ENCODE data around the gene CELSR2. TPM values are rescaled to one million over a fixed set of nuclear protein-coding genes. Genes with fewer than 3 reads are reported as not detected.

The CELSR2 gene
- polyA plus RNA-seq, 1 donor: 4.1 TPM

DNA sequence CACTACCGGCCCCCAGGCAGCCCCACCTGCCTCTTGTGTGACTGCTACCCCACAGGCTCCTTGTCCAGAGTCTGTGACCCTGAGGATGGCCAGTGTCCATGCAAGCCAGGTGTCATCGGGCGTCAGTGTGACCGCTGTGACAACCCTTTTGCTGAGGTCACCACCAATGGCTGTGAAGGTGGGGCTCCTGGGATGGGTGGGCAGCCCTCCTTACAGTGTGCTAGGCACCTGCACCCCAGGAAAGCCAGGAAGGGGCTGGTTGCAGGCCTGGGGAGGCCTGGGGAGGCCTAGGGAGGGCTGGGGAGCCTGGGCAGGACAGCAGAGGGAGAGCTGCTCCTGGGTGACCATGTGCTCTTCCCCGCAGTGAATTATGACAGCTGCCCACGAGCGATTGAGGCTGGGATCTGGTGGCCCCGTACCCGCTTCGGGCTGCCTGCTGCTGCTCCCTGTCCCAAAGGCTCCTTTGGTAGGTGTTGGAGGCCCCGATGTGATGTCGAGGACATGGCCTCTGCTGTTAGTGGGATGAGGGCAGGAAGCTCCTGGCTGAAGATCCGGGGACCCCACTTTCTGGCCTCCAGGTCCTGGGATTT, 16.5 kb downstream of the CELSR2 start:
- no peak for DNase-seq

DNA sequence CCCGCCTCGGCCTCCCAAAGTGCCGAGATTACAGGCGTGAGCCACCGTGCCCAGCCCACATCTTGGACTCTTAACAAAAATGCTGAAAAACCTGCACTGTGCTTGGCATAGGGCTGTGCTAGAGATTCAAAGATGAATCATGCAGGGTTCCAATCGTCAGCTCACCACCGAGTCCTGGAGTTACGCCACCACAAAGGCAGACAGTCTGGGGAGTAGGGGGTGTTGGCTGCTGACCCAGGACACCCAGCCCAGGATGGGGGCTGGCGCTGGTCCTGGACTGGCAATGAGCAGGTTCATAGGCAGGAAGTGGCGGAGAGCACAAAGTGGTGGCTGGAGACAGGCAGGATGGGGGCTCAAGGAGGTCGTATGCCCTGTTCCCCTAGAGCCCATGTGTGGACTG, 17.6 kb downstream of the CELSR2 start:
- no peak for DNase-seq

DNA sequence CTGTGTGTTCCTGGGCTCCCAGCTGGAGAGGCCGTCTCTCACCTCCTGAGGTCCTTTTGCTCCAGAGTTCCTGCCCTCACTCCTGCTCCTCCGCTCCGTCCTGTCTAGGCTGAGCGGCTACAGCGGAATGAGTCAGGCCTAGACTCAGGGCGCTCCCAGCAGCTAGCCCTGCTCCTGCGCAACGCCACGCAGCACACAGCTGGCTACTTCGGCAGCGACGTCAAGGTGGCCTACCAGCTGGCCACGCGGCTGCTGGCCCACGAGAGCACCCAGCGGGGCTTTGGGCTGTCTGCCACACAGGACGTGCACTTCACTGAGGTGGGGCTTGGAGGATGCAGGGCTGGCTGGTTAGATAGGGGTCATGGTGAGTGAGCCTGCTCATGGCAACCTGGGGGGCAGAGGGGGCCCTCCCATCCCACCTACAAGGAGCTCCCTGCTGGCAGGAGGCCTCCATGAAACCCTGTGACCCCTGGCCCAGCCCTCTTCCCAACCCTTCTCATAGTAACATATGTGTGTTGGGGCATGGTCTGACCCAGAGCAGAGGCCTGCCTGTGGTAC, 18.5 kb downstream of the CELSR2 start:
- DNase-seq: no peak

DNA sequence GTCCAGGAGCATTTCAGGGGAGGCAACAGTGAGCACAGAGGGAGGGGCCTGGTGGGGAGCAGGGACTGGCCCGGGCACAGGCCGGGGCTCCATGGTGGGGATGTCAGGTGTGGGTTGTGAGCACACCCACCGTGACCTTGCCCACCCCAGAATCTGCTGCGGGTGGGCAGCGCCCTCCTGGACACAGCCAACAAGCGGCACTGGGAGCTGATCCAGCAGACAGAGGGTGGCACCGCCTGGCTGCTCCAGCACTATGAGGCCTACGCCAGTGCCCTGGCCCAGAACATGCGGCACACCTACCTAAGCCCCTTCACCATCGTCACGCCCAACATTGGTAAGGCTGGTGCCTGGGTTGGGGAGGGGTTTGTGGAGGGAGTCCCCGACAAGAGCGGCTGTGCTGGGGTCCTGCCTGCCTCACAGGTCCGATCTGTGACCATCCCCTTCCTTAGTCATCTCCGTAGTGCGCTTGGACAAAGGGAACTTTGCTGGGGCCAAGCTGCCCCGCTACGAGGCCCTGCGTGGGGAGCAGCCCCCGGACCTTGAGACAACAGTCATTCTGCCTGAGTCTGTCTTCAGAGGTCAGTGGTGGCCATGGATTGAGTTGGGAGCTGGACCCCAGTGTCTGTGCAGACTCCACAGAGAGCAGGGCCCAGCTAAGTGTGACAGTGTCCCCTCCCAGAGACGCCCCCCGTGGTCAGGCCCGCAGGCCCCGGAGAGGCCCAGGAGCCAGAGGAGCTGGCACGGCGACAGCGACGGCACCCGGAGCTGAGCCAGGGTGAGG, 19.3 kb downstream of the CELSR2 start:
- no peak for DNase-seq

DNA sequence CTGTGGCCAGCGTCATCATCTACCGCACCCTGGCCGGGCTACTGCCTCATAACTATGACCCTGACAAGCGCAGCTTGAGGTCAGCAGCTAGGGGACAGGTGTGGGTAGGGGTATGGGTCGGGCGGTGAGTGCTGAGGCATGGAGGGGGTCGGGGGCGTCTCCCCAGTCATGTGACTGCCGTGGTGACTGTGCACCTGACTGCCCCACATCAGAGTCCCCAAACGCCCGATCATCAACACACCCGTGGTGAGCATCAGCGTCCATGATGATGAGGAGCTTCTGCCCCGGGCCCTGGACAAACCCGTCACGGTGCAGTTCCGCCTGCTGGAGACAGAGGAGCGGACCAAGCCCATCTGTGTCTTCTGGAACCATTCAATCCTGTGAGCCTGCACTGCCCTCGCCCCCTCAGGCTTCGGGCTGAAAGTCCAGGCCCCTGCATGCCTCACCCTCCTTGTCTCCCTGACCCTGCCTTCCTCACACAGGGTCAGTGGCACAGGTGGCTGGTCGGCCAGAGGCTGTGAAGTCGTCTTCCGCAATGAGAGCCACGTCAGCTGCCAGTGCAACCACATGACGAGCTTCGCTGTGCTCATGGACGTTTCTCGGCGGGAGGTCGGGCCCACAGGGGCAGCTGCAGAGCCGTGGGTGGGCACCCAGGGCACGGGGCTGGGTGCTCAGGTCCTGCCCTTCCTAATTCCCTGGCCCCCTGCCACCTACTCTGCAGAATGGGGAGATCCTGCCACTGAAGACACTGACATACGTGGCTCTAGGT, 20.1 kb downstream of the CELSR2 start:
- DNase-seq: no peak

DNA sequence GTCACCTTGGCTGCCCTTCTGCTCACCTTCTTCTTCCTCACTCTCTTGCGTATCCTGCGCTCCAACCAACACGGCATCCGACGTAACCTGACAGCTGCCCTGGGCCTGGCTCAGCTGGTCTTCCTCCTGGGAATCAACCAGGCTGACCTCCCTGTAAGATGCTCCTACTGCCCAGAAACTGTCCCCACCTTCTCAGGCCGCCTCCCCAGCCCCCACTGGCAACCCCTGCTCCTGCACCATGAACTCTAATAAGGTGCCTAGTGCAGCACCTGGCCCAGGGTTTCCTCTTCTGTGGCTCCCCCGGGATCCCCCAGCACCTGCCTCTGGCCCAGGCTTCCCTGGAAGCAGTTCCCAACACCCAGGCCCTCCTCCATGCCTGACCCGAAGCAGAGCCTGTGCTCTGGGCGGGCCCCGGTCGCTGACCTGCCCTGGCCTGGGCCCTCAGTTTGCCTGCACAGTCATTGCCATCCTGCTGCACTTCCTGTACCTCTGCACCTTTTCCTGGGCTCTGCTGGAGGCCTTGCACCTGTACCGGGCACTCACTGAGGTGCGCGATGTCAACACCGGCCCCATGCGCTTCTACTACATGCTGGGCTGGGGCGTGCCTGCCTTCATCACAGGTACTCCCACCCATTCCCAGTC, 20.8 kb downstream of the CELSR2 start:
- DNase-seq: no peak

DNA sequence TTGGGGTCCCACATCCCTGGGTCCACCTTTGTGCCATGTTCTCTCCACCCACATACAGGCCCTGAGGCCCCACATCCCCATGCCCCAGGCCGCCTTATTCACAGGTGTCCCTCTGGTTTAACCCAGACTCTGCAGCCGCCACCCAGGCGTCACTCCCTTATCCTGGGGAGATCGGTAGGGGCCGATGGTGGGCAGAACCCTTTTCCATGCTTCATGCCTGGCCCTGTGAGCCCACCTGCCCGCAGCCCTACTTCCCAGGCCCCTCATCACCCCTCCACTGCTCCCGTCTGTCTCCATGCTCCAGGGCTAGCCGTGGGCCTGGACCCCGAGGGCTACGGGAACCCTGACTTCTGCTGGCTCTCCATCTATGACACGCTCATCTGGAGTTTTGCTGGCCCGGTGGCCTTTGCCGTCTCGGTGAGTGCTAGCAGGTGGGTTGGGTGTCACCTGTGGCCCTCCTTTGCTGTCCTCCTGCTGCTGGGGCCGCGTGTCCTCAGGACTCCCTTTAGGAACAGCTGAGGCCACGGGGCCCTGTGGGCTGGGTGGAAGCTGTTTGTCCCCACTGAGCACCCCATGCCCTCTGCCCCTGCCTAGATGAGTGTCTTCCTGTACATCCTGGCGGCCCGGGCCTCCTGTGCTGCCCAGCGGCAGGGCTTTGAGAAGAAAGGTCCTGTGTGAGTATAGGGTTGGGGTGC, 21.4 kb downstream of the CELSR2 start:
- DNase-seq: no peak

DNA sequence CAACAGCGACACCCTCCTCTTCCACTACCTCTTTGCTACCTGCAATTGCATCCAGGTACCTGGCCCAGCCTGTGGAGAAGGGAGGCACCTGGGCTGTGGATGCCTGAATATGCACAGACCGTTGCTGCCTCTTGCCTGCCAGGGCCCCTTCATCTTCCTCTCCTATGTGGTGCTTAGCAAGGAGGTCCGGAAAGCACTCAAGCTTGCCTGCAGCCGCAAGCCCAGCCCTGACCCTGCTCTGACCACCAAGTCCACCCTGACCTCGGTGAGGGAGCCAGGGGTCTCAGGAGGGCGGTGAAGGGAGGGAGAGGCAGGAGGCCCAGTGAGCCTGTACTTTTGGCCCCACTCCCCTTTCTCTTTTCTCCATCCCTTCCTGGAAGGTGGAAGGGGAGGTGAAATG, 22.1 kb downstream of the CELSR2 start:
- DNase-seq: no peak

DNA sequence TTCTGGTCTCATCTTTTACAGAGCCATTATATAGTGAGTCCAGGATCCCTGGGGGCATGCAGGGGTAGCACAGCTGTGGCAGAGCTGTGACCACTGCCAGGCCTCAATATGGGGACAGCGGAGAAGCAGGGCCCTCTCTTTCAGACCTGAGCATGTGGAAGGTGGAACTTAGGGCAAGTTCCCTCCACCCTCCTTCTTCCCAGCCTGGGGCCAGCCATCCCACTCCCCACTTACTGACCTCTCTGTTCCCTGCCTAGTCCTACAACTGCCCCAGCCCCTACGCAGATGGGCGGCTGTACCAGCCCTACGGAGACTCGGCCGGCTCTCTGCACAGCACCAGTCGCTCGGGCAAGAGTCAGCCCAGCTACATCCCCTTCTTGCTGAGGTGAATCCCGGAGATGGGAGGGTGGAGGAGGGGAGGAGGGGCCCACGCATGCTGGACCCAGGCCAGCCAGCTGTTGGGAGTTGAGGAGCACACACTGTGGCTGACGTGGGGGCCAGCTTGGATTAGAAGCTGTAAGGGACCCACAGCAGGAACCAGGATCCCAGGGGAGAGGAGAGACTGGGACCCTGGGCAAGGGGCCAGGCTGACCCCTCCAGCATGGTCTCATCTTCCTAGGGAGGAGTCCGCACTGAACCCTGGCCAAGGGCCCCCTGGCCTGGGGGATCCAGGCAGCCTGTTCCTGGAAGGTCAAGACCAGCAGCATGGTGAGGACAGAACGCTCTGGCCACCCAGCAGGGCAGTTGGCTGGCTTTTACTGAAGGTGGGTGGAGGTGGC, 22.9 kb downstream of the CELSR2 start:
- DNase-seq: no peak

DNA sequence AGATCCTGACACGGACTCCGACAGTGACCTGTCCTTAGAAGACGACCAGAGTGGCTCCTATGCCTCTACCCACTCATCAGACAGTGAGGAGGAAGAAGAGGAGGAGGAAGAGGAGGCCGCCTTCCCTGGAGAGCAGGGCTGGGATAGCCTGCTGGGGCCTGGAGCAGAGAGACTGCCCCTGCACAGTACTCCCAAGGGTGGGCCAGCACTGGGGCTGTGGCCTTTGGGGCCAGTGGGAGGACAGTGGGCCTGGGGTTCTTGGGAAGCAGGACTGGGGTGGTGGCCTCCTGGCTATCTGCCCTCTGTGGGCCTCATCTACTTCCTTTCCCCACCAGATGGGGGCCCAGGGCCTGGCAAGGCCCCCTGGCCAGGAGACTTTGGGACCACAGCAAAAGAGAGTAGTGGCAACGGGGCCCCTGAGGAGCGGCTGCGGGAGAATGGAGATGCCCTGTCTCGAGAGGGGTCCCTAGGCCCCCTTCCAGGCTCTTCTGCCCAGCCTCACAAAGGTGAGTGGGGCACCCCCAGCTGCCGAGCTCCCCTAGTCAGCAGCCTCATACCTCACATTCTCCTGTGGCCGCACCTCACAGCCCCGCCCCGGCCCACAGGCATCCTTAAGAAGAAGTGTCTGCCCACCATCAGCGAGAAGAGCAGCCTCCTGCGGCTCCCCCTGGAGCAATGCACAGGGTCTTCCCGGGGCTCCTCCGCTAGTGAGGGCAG, 23.6 kb downstream of the CELSR2 start:
- no peak for DNase-seq

DNA sequence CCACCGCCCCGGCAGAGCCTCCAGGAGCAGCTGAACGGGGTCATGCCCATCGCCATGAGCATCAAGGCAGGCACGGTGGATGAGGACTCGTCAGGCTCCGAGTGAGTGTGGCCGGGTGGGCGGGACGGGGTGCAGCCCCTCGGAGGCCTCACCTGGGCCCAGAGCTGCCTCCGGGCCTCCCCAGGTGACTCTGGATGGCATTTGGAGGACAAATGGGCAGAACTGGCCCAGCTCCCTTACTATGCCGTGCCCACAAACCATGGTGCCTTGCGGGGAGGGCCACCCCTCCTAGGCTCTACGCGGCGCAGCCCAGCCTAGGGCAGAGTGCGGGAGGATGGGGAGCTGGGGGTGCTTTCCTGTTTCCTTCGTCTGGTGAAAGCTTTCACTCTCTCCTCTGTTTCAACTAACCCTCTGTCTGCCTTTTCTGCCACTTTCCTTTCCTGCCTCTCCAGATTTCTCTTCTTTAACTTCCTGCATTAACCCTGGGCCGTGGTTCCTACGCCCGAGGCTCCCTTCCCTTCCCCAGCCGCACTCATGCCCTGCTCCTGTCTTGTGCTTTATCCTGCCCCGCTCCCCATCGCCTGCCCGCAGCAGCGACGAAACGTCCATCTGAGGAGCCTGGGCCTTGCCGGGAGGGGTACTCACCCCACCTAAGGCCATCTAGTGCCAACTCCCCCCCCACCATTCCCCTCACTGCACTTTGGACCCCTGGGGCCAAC, 24.4 kb downstream of the CELSR2 start:
- no peak for DNase-seq

DNA sequence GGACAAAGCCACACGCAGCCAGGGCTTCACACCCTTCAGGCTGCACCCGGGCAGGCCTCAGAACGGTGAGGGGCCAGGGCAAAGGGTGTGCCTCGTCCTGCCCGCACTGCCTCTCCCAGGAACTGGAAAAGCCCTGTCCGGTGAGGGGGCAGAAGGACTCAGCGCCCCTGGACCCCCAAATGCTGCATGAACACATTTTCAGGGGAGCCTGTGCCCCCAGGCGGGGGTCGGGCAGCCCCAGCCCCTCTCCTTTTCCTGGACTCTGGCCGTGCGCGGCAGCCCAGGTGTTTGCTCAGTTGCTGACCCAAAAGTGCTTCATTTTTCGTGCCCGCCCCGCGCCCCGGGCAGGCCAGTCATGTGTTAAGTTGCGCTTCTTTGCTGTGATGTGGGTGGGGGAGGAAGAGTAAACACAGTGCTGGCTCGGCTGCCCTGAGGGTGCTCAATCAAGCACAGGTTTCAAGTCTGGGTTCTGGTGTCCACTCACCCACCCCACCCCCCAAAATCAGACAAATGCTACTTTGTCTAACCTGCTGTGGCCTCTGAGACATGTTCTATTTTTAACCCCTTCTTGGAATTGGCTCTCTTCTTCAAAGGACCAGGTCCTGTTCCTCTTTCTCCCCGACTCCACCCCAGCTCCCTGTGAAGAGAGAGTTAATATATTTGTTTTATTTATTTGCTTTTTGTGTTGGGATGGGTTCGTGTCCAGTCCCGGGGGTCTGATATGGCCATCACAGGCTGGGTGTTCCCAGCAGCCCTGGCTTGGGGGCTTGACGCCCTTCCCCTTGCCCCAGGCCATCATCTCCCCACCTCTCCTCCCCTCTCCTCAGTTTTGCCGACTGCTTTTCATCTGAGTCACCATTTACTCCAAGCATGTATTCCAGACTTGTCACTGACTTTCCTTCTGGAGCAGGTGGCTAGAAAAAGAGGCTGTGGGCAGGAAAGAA, 25.5 kb downstream of the CELSR2 start:
- no peak for DNase-seq

DNA sequence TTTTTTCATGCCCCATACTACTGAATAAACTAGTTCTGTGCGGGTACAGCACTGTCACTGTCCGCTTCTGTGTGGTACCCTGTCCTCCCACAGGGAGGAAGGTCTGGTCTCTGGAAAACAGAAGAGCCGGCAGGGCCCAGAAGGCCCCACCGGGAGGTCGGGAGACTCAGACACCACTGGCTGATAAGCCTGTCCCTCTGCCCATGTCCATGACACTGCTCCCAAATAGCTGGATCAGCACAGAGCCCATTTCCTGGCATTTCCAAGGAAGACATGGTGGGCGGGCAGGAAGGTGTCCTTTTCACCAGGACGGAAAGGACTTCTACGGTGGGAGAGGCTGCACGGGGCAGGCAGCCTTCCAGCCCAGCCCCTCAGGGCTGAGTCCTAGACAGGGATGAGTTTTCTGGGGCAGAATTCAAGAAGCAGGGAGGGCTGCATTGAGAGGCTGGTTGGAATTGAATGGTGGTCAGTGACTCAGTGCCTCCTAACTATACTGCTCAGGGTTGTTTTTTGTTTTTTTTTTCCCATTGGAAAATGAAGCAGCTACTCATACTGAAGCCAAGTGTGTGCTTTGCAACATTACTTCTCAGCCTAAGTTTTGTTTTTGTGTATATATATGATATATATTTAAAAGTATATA, 26.5 kb downstream of the CELSR2 start:
- no peak for DNase-seq

DNA sequence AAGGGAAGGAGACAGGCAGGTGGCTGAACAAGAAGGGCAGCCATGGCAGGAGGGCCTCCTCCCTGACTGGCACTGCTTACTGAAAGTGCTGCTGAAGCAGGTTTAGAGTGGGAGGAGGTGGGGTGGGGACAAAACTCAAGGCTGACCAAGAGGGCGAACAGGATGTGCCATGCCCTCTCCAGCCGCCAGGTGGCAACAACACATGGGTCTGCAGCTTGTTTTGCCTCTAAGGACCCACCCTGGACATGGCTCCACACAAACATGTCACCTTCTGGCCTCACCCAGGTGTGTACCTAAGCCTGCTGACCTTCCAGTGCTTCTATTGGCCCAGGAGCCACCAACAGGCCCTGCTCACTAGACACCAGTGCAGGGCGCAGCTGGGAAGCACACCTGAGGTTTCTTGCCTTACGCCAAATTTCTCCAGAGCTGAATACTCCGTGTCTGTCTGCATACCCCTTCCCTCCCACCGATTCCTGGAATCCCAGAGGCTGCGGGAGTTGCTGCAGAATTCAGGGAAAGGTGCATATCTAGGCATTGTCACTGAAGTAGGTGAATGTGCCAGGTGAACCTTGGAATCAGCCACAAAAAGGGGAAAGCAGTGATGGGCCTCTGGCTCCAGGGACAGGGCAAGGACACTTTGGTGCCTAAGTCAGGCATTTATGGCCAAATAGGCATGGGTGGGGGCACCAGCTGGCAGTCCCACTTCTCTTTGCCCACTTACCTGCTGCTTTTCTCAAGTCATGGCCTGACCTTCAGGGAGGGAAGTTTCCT, 28.3 kb downstream of the CELSR2 start:
- no peak for DNase-seq

DNA sequence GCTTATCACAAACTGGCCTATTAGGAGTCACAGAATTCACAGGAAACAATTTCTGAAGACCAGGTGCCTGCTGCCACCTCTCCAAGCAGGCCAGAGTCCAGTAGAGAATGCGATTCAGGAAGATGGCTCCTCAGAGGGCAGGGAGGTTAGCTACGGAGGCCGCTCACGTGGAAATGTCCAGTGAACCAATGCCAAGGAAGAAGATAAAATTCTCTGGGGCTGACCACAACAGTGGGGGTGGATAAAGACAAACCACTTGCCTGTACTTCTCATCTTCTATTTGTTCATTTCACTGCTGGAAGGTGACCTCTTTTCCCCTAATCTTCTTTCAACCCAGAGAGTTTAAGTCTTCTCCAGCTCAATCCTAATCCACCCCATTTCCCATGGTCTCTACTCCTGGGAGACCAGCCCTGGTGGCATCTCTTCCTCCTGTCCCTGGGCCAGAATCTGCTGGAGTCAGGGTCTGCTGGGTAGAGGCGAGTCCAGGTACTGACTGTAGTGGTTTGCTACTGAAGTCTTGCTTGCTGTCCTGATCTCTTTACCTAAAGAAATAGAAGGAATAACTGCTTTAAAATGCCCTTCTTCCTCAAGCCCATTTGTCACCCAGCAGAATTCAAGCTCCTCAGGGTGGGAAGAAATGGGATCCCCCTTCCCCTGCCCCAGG, 30.4 kb downstream of the CELSR2 start:
- DNase-seq: no peak

DNA sequence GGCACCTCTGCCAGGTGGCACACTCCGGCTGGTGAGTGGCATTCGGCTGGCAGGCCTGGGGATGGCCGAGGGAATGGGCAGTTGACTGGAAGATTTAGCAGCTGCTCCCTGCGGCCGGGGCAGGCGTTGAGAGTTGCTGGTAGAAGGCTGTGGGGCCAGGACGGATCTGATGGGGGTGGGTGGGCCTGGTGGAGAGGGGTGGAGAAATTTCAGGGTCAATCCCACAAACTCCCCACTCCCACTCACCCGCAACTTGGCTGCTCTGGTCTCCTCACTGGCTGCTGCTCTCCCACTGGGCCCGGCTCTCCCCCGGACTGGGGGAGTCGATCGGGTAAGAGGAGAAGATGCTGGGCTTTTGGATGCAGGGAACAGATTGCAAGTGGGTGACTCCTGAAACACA, 31.5 kb downstream of the CELSR2 start:
- no peak for DNase-seq

All from hindlimb muscle (tissue), 1 donor.